OCI-LY7 (cell line): ENCODE measurements around the gene BTBD9.

Experiments
- EZH2phosphoT487 ChIP-seq: fragments of 200-600 bp; sonication (generic); IDR thresholded peaks from 2 replicates; pipeline ENCODE4 v1.6.1; 2018; ENCODE audit warnings: low read depth, borderline replicate concordance, mild to moderate bottlenecking, mixed run types, antibody characterized with exemption, low read length, moderate library complexity, mixed read lengths
- TF ChIP-seq, protein P1 (sequence below): fragments of 200-600 bp; sonication (generic); conservative IDR thresholded peaks from 2 replicates; pipeline ENCODE4 v1.5.1; 2014; ENCODE audit warnings: mild to moderate bottlenecking, antibody characterized with exemption, low read length, moderate library complexity, mixed read lengths

DNA sequence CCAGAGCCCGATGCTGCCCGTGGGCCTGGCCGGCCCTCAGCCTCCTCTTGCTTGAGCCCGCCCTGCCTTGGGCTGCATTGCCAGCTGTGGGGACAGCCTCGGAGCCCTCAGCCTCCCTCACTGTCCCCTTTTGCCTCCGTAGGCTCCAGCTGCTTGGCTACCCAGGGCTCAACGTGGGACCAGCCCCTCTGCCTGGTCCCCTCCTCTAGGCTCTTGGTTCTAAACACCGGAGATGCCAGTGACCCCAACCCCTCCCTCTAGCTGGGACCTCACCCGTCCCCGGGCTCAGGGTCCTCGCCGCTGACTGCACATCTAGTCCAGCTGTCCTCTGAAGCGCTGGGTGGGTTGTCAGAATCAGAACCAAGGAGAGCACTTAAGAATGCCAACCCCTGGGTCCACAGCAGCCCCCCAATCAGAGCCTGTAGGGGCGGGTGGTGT, 475.0 kb downstream of the BTBD9 start:
- TF ChIP-seq, protein P1, sequence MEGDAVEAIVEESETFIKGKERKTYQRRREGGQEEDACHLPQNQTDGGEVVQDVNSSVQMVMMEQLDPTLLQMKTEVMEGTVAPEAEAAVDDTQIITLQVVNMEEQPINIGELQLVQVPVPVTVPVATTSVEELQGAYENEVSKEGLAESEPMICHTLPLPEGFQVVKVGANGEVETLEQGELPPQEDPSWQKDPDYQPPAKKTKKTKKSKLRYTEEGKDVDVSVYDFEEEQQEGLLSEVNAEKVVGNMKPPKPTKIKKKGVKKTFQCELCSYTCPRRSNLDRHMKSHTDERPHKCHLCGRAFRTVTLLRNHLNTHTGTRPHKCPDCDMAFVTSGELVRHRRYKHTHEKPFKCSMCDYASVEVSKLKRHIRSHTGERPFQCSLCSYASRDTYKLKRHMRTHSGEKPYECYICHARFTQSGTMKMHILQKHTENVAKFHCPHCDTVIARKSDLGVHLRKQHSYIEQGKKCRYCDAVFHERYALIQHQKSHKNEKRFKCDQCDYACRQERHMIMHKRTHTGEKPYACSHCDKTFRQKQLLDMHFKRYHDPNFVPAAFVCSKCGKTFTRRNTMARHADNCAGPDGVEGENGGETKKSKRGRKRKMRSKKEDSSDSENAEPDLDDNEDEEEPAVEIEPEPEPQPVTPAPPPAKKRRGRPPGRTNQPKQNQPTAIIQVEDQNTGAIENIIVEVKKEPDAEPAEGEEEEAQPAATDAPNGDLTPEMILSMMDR, result no peak
- no peak for TF ChIP-seq EZH2phosphoT487
